Measurements from ENCODE around the gene TAS2R43. TPM values are rescaled to one million over a fixed set of nuclear protein-coding genes. Genes with fewer than 3 reads are reported as not detected.
"Not testable (repeated sequence)": the region's sequence is repeated elsewhere in the genome, so short reads cannot be mapped to it uniquely, and the experiment has no call there.

Gene TAS2R43
- total and polyA plus RNA-seq, 10 of the 15 experiments (the other 5 are each of a cell fraction or from before 2014, with no cell fraction given), result 0.09 to 2.1 (median 0.80) TPM; not detected in 5

- ChIA-PET RAD21 (ENCODE audit: unreplicated experiment) (no interaction called here), CTCF (no interaction called here), POLR2A (no interaction called here), SMC1A (ENCODE audit: uncharacterized antibody, unreplicated experiment) (no interaction called here)
- Histone ChIP-seq H3K4me2 (ENCODE audit: control insufficient read depth, insufficient read depth) (no peak overlapping the region), H3K27ac (ENCODE audit: control insufficient read depth, insufficient read depth) (no peak overlapping the region), H3K9ac (ENCODE audit: control insufficient read depth, insufficient read depth, low read length) (no peak overlapping the region), H3K36me3 (ENCODE audit: control insufficient read depth in 2 of 2, insufficient read depth in 2 of 2, low read length in 1 of 2) (peaks cover 0 to 2% of the 10 kb centered on the region in 2 experiments; a peak in 2 of 4 replicates), H3K79me2 (ENCODE audit: control insufficient read depth, insufficient read depth, low read length) (peaks cover 1% of the 10 kb centered on the region), H2AFZ (ENCODE audit: control insufficient read depth, low read depth, low read length) (no peak overlapping the region), H3K27me3 (replicated peaks in 1 of 2; ENCODE audit: control insufficient read depth in 2 of 2, insufficient read depth in 2 of 2, low read length in 1 of 2) (no peaks in the 10 kb centered on the region), H3K4me1 (ENCODE audit: control insufficient read depth, insufficient read depth, low read length) (no peaks in the 10 kb centered on the region), H3K9me3 (replicated peaks; ENCODE audit: control insufficient read depth, insufficient read depth, low read length) (peaks cover 8% of the 10 kb centered on the region; the same call in 2 of the 3 replicates), H4K20me1 (ENCODE audit: control insufficient read depth, insufficient read depth) (no peaks in the 10 kb centered on the region), H3K4me3 (no peak overlapping the region)
- intact Hi-C loops (cut with micrococcal nuclease; ENCODE audit: unreplicated experiment) (no loop called here), in situ Hi-C loops (cut with MboI) (no loop called here)
- TF ChIP-seq HDGF (IDR thresholded peaks at IDR 0.05) (no peak), POLR2A (IDR thresholded peaks at IDR 0.05; ENCODE audit: low read depth, low read length) (no peak)
- FAIRE-seq (no peak), DNase-seq (ENCODE audit: low read depth, low spot score) (no peak), ATAC-seq (no peak)
- no TSS peak for BruUV-seq (replicated peaks)
- 74% methylated on average over 2 of the region's 2 CpGs for WGBS (ENCODE audit: insufficient coverage, insufficient replicate concordance, low lambda C conversion rate, missing lambda C conversion rate)
Measured at GRCh38 chr12:11105546-11105945, 13.4 kb upstream of the TAS2R43 start.

- H3K79me2 ChIP-seq (ENCODE audit: control insufficient read depth, insufficient read depth, low read length); in situ Hi-C loops (cut with MboI); DNase-seq (ENCODE audit: low read depth, low spot score): not testable (repeated sequence)
Measured at GRCh38 chr12:11094910-11095309, 2.8 kb upstream of the TAS2R43 start.

More at GRCh38 chr12:11094910-11095309, 2.8 kb upstream of the TAS2R43 start:
- H3K9me3 ChIP-seq (replicated peaks; ENCODE audit: control insufficient read depth, insufficient read depth, low read length); H3K4me1 ChIP-seq (ENCODE audit: control insufficient read depth, insufficient read depth, low read length); CTCF ChIA-PET; SMC1A ChIA-PET (ENCODE audit: uncharacterized antibody, unreplicated experiment); POLR2A ChIA-PET; H3K4me2 ChIP-seq (ENCODE audit: control insufficient read depth, insufficient read depth); H3K9ac ChIP-seq (ENCODE audit: control insufficient read depth, insufficient read depth, low read length); RAD21 ChIA-PET (ENCODE audit: unreplicated experiment); H3K36me3 ChIP-seq (ENCODE audit: control insufficient read depth in 2 of 2, insufficient read depth in 2 of 2, low read length in 1 of 2); H3K27me3 ChIP-seq (replicated peaks in 1 of 2; ENCODE audit: control insufficient read depth in 2 of 2, insufficient read depth in 2 of 2, low read length in 1 of 2); H2AFZ ChIP-seq (ENCODE audit: control insufficient read depth, low read depth, low read length); BruUV-seq (replicated peaks); H4K20me1 ChIP-seq (ENCODE audit: control insufficient read depth, insufficient read depth); H3K27ac ChIP-seq (ENCODE audit: control insufficient read depth, insufficient read depth); intact Hi-C loops (cut with micrococcal nuclease; ENCODE audit: unreplicated experiment); H3K4me3 ChIP-seq: not testable (repeated sequence)
- WGBS (ENCODE audit: insufficient coverage, insufficient replicate concordance, low lambda C conversion rate, missing lambda C conversion rate), result no CpG with 5 or more reads among the region's 2 CpGs
- FAIRE-seq (peak; percentile 74), ATAC-seq (peak; percentile 63)
